ENCODE results near the gene ST8SIA4.

The ST8SIA4 gene

DNA sequence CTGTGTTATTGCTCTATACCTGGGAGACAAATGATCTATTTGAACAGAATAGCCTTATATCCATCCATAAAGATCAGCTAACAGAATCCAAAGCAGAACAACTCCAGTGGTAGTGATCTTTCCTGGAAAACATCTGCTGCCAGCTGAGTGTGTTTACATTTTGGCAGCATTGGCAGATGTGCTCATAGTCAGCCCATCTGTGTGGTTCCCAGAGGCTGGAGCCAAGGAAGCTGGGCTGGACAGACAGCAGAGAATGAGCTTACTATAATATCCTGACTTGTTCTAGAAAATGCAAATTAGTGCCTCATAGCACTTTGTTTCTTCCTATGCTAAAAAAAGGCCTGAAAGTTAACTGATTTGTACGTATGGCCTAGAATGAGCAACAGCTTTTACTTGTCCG is 99.7 kb downstream of the ST8SIA4 start:
- no peaks in the 10 kb centered on the region for H3K27me3 ChIP-seq (replicated peaks; ENCODE audit: insufficient read depth, low read length)
- no peak overlapping the region for H3K4me3 ChIP-seq (ENCODE audit: low read length)
- H3K4me1 ChIP-seq (ENCODE audit: low read length): no peaks in the 10 kb centered on the region
- TF ChIP-seq EZH2 (optimal IDR thresholded peaks at IDR 0.05; ENCODE audit: low read depth, low read length) (no peak), EZH2phosphoT487 (IDR thresholded peaks at IDR 0.05; ENCODE audit: low read length) (no peak)
- TF ChIP-seq, protein P1, sequence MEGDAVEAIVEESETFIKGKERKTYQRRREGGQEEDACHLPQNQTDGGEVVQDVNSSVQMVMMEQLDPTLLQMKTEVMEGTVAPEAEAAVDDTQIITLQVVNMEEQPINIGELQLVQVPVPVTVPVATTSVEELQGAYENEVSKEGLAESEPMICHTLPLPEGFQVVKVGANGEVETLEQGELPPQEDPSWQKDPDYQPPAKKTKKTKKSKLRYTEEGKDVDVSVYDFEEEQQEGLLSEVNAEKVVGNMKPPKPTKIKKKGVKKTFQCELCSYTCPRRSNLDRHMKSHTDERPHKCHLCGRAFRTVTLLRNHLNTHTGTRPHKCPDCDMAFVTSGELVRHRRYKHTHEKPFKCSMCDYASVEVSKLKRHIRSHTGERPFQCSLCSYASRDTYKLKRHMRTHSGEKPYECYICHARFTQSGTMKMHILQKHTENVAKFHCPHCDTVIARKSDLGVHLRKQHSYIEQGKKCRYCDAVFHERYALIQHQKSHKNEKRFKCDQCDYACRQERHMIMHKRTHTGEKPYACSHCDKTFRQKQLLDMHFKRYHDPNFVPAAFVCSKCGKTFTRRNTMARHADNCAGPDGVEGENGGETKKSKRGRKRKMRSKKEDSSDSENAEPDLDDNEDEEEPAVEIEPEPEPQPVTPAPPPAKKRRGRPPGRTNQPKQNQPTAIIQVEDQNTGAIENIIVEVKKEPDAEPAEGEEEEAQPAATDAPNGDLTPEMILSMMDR (IDR thresholded peaks at IDR 0.05; ENCODE audit: low read length): no peak
- no peak overlapping the region for H3K4me2 ChIP-seq (ENCODE audit: low read depth, low read length)
- no peaks in the 10 kb centered on the region for H3K9me2 ChIP-seq (replicated peaks; ENCODE audit: insufficient read depth, low read length)
- H3F3A ChIP-seq (ENCODE audit: insufficient read depth, low read length): no peaks in the 10 kb centered on the region
- no peak overlapping the region for H2AFZ ChIP-seq (ENCODE audit: low read length)
- no peak for DNase-seq
- no peaks in the 10 kb centered on the region for H3K36me3 ChIP-seq (replicated peaks; ENCODE audit: insufficient read depth, low read length)
- H3K27ac ChIP-seq (ENCODE audit: low read length): no peak overlapping the region
- no peak overlapping the region for H3K9ac ChIP-seq (ENCODE audit: low read length)
- H4K20me1 ChIP-seq (ENCODE audit: insufficient read depth, low read length): no peaks in the 10 kb centered on the region
- H3K9me3 ChIP-seq (replicated peaks; ENCODE audit: insufficient read depth, low read length): no peaks in the 10 kb centered on the region
- no peaks in the 10 kb centered on the region for H3K79me2 ChIP-seq (ENCODE audit: low read length)

DNA sequence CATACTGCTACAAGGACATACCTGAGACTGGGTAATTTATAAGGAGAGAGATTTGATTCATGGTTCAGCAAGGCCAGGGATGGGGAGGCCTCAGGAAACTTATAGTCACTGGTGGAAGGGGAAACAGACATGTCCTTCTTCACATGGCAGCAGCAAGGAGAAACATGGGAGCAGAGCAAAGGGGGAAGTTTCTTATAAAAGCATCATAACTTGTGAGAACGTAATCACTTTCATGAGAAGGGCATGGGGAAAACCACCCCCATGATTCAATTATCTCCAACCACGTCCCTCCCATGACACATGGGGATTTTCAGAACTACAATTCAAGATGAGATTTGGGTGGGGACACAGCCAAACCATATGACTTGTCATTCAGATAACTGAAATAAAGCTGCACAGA is 100.9 kb downstream of the ST8SIA4 start:
- Histone ChIP-seq H3K9me3 (replicated peaks; ENCODE audit: insufficient read depth, low read length) (no peaks in the 10 kb centered on the region), H3K4me3 (ENCODE audit: low read length) (no peak overlapping the region), H3K79me2 (ENCODE audit: low read length) (no peaks in the 10 kb centered on the region), H3K4me2 (ENCODE audit: low read depth, low read length) (no peak overlapping the region), H3K36me3 (replicated peaks; ENCODE audit: insufficient read depth, low read length) (no peaks in the 10 kb centered on the region), H3K27ac (ENCODE audit: low read length) (no peak overlapping the region), H3K9me2 (replicated peaks; ENCODE audit: insufficient read depth, low read length) (no peaks in the 10 kb centered on the region), H2AFZ (ENCODE audit: low read length) (no peak overlapping the region), H3K4me1 (ENCODE audit: low read length) (no peaks in the 10 kb centered on the region), H3K9ac (ENCODE audit: low read length) (no peak overlapping the region), H4K20me1 (ENCODE audit: insufficient read depth, low read length) (no peaks in the 10 kb centered on the region), H3K27me3 (replicated peaks; ENCODE audit: insufficient read depth, low read length) (no peaks in the 10 kb centered on the region), H3F3A (ENCODE audit: insufficient read depth, low read length) (no peaks in the 10 kb centered on the region)
- TF ChIP-seq, protein P1 (IDR thresholded peaks at IDR 0.05; ENCODE audit: low read length): no peak
- TF ChIP-seq EZH2 (optimal IDR thresholded peaks at IDR 0.05; ENCODE audit: low read depth, low read length): no peak
- TF ChIP-seq EZH2phosphoT487 (IDR thresholded peaks at IDR 0.05; ENCODE audit: low read length): no peak
- no peak for DNase-seq

DNA sequence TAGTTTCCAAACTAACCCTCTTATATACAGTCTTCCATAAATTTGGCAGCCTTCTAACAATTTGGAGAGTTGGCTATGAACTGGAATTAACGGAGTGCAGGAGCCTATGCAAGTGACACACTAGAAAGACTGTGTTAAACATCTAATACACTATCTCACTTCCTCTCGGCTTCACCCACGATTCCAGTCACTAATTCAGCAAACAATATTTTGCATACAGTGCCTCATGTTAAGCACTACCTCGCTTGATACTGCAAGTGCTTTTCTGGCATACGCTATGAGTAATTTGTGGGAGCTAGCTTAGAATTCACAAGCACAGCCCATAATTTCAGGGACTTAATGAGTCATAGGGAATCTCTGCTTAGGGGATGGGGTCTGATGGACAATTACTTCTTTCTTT is 102.5 kb downstream of the ST8SIA4 start:
- no peaks in the 10 kb centered on the region for H3F3A ChIP-seq (ENCODE audit: insufficient read depth, low read length)
- H3K9me2 ChIP-seq (replicated peaks; ENCODE audit: insufficient read depth, low read length): no peaks in the 10 kb centered on the region
- no peak for DNase-seq
- no peak for TF ChIP-seq EZH2 (optimal IDR thresholded peaks at IDR 0.05; ENCODE audit: low read depth, low read length)
- H3K79me2 ChIP-seq (ENCODE audit: low read length): no peaks in the 10 kb centered on the region
- H3K36me3 ChIP-seq (replicated peaks; ENCODE audit: insufficient read depth, low read length): no peaks in the 10 kb centered on the region
- H3K27me3 ChIP-seq (replicated peaks; ENCODE audit: insufficient read depth, low read length): no peaks in the 10 kb centered on the region
- H3K4me1 ChIP-seq (ENCODE audit: low read length): no peaks in the 10 kb centered on the region
- no peaks in the 10 kb centered on the region for H3K9me3 ChIP-seq (replicated peaks; ENCODE audit: insufficient read depth, low read length)
- H3K4me3 ChIP-seq (ENCODE audit: low read length): no peak overlapping the region
- H2AFZ ChIP-seq (ENCODE audit: low read length): no peak overlapping the region
- no peak overlapping the region for H3K9ac ChIP-seq (ENCODE audit: low read length)
- H3K27ac ChIP-seq (ENCODE audit: low read length): no peak overlapping the region
- H4K20me1 ChIP-seq (ENCODE audit: insufficient read depth, low read length): no peaks in the 10 kb centered on the region
- H3K4me2 ChIP-seq (ENCODE audit: low read depth, low read length): no peak overlapping the region

DNA sequence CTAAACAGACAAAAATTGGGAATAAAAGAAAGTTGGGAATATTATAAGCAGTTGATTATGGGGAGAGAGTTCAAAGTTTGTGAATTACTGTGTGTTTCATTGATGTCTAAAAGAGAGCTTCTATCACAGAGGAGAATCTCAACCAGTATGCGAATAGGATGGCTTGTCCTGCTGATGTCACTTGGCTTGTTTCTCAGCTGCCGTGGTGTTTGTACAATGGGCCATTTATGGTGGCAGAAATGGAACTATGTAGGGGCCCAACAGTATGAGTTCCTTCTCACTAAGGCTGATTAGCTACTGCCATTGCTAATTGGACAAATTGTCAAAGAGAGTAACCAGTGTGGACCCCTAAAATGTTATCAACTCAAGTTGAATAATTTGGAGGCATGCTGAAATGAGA is 103.9 kb downstream of the ST8SIA4 start:
- Histone ChIP-seq H3K9me3 (replicated peaks; ENCODE audit: insufficient read depth, low read length) (no peaks in the 10 kb centered on the region), H3K9me2 (replicated peaks; ENCODE audit: insufficient read depth, low read length) (no peaks in the 10 kb centered on the region), H3K36me3 (replicated peaks; ENCODE audit: insufficient read depth, low read length) (no peaks in the 10 kb centered on the region), H3K27ac (ENCODE audit: low read length) (no peak overlapping the region), H3K4me1 (ENCODE audit: low read length) (no peaks in the 10 kb centered on the region), H4K20me1 (ENCODE audit: insufficient read depth, low read length) (no peaks in the 10 kb centered on the region), H3K4me3 (ENCODE audit: low read length) (no peak overlapping the region), H3K9ac (ENCODE audit: low read length) (no peak overlapping the region), H3F3A (ENCODE audit: insufficient read depth, low read length) (no peaks in the 10 kb centered on the region), H3K27me3 (replicated peaks; ENCODE audit: insufficient read depth, low read length) (no peaks in the 10 kb centered on the region), H3K79me2 (ENCODE audit: low read length) (no peaks in the 10 kb centered on the region), H3K4me2 (ENCODE audit: low read depth, low read length) (no peak overlapping the region), H2AFZ (ENCODE audit: low read length) (no peak overlapping the region)
- no peak for DNase-seq
- no peak for TF ChIP-seq EZH2phosphoT487 (IDR thresholded peaks at IDR 0.05; ENCODE audit: low read length)
- TF ChIP-seq, protein P1 (IDR thresholded peaks at IDR 0.05; ENCODE audit: low read length): no peak
- TF ChIP-seq EZH2 (optimal IDR thresholded peaks at IDR 0.05; ENCODE audit: low read depth, low read length): no peak
